ENCODE measurements around the gene EMP2.

Gene EMP2

GRCh38 chr16:10528635-10529034 is 51.8 kb downstream of the EMP2 start:
- Histone ChIP-seq H3K4me3 (ENCODE audit: low read depth, low read length, poor library complexity, severe bottlenecking) (no peak overlapping the region), H3F3A (ENCODE audit: insufficient read depth, low read length) (no peaks in the 10 kb centered on the region), H3K79me2 (ENCODE audit: insufficient read depth, low read length) (no peaks in the 10 kb centered on the region), H3K27me3 (ENCODE audit: insufficient read depth, low read length) (0 out of 2 replicates have a peak, but pooled peaks cover 8% of the 10 kb centered on the region), H2AFZ (ENCODE audit: low read length) (no peak overlapping the region), H3K36me3 (ENCODE audit: insufficient read depth, low read length) (no peaks in the 10 kb centered on the region), H3K9ac (ENCODE audit: low read length) (no peak overlapping the region), H4K20me1 (ENCODE audit: insufficient read depth, low read length) (no peaks in the 10 kb centered on the region), H3K9me3 (ENCODE audit: low read length) (no peaks in the 10 kb centered on the region), H3K4me2 (ENCODE audit: low read length) (no peak overlapping the region), H3K4me1 (ENCODE audit: insufficient read depth, low read length, severe bottlenecking) (no peaks in the 10 kb centered on the region), H3K27ac (ENCODE audit: low read depth, low read length, poor library complexity, severe bottlenecking) (no peak overlapping the region), H3K9me2 (ENCODE audit: low read depth, low read length) (no peaks in the 10 kb centered on the region)
- no peak for TF ChIP-seq CTCF (IDR thresholded peaks at IDR 0.05; ENCODE audit: low read length)
- no peak for TF ChIP-seq EZH2 (IDR thresholded peaks at IDR 0.05; ENCODE audit: borderline replicate concordance, low read length)

GRCh38 chr16:10526962-10527361 is 53.4 kb downstream of the EMP2 start:
- Histone ChIP-seq H3K9ac (ENCODE audit: low read length) (no peak overlapping the region), H3K9me3 (ENCODE audit: low read length) (no peaks in the 10 kb centered on the region), H2AFZ (ENCODE audit: low read length) (no peak overlapping the region), H4K20me1 (ENCODE audit: insufficient read depth, low read length) (no peaks in the 10 kb centered on the region), H3K4me3 (ENCODE audit: low read depth, low read length, poor library complexity, severe bottlenecking) (no peak overlapping the region), H3K4me1 (ENCODE audit: insufficient read depth, low read length, severe bottlenecking) (no peaks in the 10 kb centered on the region), H3K9me2 (ENCODE audit: low read depth, low read length) (no peaks in the 10 kb centered on the region), H3K4me2 (ENCODE audit: low read length) (no peak overlapping the region), H3K36me3 (ENCODE audit: insufficient read depth, low read length) (no peaks in the 10 kb centered on the region), H3K27me3 (ENCODE audit: insufficient read depth, low read length) (0 out of 2 replicates have a peak, but pooled peaks cover 8% of the 10 kb centered on the region), H3F3A (ENCODE audit: insufficient read depth, low read length) (no peaks in the 10 kb centered on the region), H3K79me2 (ENCODE audit: insufficient read depth, low read length) (no peaks in the 10 kb centered on the region), H3K27ac (ENCODE audit: low read depth, low read length, poor library complexity, severe bottlenecking) (no peak overlapping the region)
- TF ChIP-seq EZH2 (IDR thresholded peaks at IDR 0.05; ENCODE audit: borderline replicate concordance, low read length) = no peak
- no peak for TF ChIP-seq CTCF (IDR thresholded peaks at IDR 0.05; ENCODE audit: low read length)

- TF ChIP-seq CTCF (IDR thresholded peaks at IDR 0.05; ENCODE audit: low read length) = no peak
- no peak overlapping the region for H3K4me2 ChIP-seq (ENCODE audit: low read length)
- H3K27ac ChIP-seq (ENCODE audit: low read depth, low read length, poor library complexity, severe bottlenecking) = no peak overlapping the region
- H3K4me3 ChIP-seq (ENCODE audit: low read depth, low read length, poor library complexity, severe bottlenecking) = no peak overlapping the region
- 0 out of 2 replicates have a peak, but pooled peaks cover 5% of the 10 kb centered on the region for H3K27me3 ChIP-seq (ENCODE audit: insufficient read depth, low read length)
- H2AFZ ChIP-seq (ENCODE audit: low read length) = no peak overlapping the region
- no peaks in the 10 kb centered on the region for H4K20me1 ChIP-seq (ENCODE audit: insufficient read depth, low read length)
- H3K36me3 ChIP-seq (ENCODE audit: insufficient read depth, low read length) = no peaks in the 10 kb centered on the region
- no peaks in the 10 kb centered on the region for H3K9me3 ChIP-seq (ENCODE audit: low read length)
- H3F3A ChIP-seq (ENCODE audit: insufficient read depth, low read length) = no peaks in the 10 kb centered on the region
- H3K9ac ChIP-seq (ENCODE audit: low read length) = no peak overlapping the region
- no peaks in the 10 kb centered on the region for H3K4me1 ChIP-seq (ENCODE audit: insufficient read depth, low read length, severe bottlenecking)
- no peaks in the 10 kb centered on the region for H3K79me2 ChIP-seq (ENCODE audit: insufficient read depth, low read length)
- no peaks in the 10 kb centered on the region for H3K9me2 ChIP-seq (ENCODE audit: low read depth, low read length)
Measured at GRCh38 chr16:10525214-10525825, 55.1 kb downstream of the EMP2 start.

All from OCI-LY1 (cell line).